Panc1 (cell line): ENCODE measurements around the gene AQP1. TPM values are rescaled to one million over a fixed set of nuclear protein-coding genes. Genes with fewer than 3 reads are reported as not detected.

Experiments used
- ATAC-seq: fragments of 200-7000 bp; cut with Tn5 transposase; 2 replicates; pipeline ENCODE4 v1.9.1; 2020; ENCODE audit warnings: mild to moderate bottlenecking, moderate library complexity
- BruUV-seq: library from RNA; stranded (reverse); fragments of 400-500 nt; replicated peaks from 2 replicates; lab custom pipeline; 2021; lab: Mats Ljungman, UMichigan
- CTCF ChIA-PET: fragments of 300-600 bp; sonication (Branson Sonifier 250); formaldehyde crosslinking; loops from one replicate; lab custom pipeline; 2022; ENCODE audit warnings: antibody characterized with exemption; lab: Charles Lee
- POLR2A ChIA-PET: fragments of 300-600 bp; sonication (Branson Sonifier 250); formaldehyde crosslinking; loops from one replicate; lab custom pipeline; 2022; ENCODE audit warnings: antibody characterized with exemption; lab: Charles Lee
- DNase-seq: peaks from one replicate; pipeline ENCODE4 v3.0.0-alpha.2; 2010; ENCODE audit warnings: low read depth, low spot score
- H3K27ac ChIP-seq: 2 replicates; pipeline ENCODE4 v1.5.1; 2011; ENCODE audit warnings: mild to moderate bottlenecking, low read length, inconsistent platforms
- H3K27me3 ChIP-seq: fragments of 200-500 bp; sonication (Bioruptor generic); 2 replicates; pipeline ENCODE4 v1.6.0; 2014; ENCODE audit warnings: low read length, inconsistent platforms; ENCODE audit not compliant: control insufficient read depth, insufficient read depth
- H3K36me3 ChIP-seq: fragments of 200-500 bp; sonication (Bioruptor generic); 2 replicates; pipeline ENCODE4 v1.5.1; 2014; ENCODE audit warnings: inconsistent platforms, mild to moderate bottlenecking, low read length, moderate library complexity; ENCODE audit not compliant: control insufficient read depth, insufficient read depth
- H3K4me1 ChIP-seq: 2 replicates; pipeline ENCODE4 v1.5.1; 2011; ENCODE audit warnings: inconsistent platforms, mild to moderate bottlenecking, low read length, moderate library complexity; ENCODE audit not compliant: control insufficient read depth, insufficient read depth
- H3K4me3 ChIP-seq, 2 experiments: 2 replicates each; pipeline ENCODE4 v1.5.1; 2011 to 2012; ENCODE audit warnings: low read depth in 2 of 2, low read length in 2 of 2, mild to moderate bottlenecking in 2 of 2, inconsistent platforms in 1 of 2, moderate library complexity in 1 of 2
- H3K9me3 ChIP-seq: fragments of 200-500 bp; sonication (Bioruptor generic); 2 replicates; pipeline ENCODE4 v1.5.1; 2014; ENCODE audit warnings: low read depth, mild to moderate bottlenecking, inconsistent platforms, low read length, moderate library complexity; ENCODE audit not compliant: control insufficient read depth, insufficient read depth
- POLR2AphosphoS5 ChIP-seq: IDR thresholded peaks from 2 replicates; pipeline ENCODE4 v1.6.1; 2012; ENCODE audit warnings: mild to moderate bottlenecking, low read depth, low read length, moderate library complexity
- SIN3A ChIP-seq: IDR thresholded peaks from 2 replicates; pipeline ENCODE4 v1.6.1; 2012; ENCODE audit warnings: low read depth, mild to moderate bottlenecking, low read length, moderate library complexity, borderline replicate concordance; ENCODE audit not compliant: insufficient read depth
- TCF7L2 ChIP-seq: IDR thresholded peaks from 2 replicates; pipeline ENCODE4 v1.6.1; 2011; ENCODE audit warnings: mild to moderate bottlenecking, low read depth, low read length, inconsistent platforms
- in situ Hi-C: cut with HindIII; loops from 2 replicates; pipeline ENCODE4 v1.10.0; 2016; ENCODE audit warnings: low sequenced_read_pairs, low pct_unique_long_range_greater_than_20kb
- intact Hi-C: fragments of 100-400 bp; cut with micrococcal nuclease; formaldehyde crosslinking; loops from one replicate; pipeline ENCODE4 v1.10.0; 2022; ENCODE audit not compliant: unreplicated experiment
- total RNA-seq: library from RNA; stranded (reverse); gene quantifications from one replicate; pipeline ENCODE4 v1.2.1, GENCODE V29; 2021; ENCODE audit not compliant: unreplicated experiment
- TF ChIP-seq, protein P1 (sequence below), 2 experiments: IDR thresholded peaks; 2 replicates each; pipeline ENCODE4 v1.6.1; 2011 to 2012; ENCODE audit warnings: low read depth in 2 of 2, control low read depth in 1 of 2, low read length in 1 of 2, mild to moderate bottlenecking in 1 of 2, moderate library complexity in 1 of 2; ENCODE audit not compliant: insufficient read depth in 1 of 2
- TF ChIP-seq, protein P2 (sequence below): fragments of 450-650 bp; IDR thresholded peaks from 2 replicates; pipeline ENCODE4 v1.5.1; 2017; ENCODE audit warnings: mild to moderate bottlenecking

AQP1 gene
- total RNA-seq, 1 experiment from 2014 or later: 0.57 TPM

DNA sequence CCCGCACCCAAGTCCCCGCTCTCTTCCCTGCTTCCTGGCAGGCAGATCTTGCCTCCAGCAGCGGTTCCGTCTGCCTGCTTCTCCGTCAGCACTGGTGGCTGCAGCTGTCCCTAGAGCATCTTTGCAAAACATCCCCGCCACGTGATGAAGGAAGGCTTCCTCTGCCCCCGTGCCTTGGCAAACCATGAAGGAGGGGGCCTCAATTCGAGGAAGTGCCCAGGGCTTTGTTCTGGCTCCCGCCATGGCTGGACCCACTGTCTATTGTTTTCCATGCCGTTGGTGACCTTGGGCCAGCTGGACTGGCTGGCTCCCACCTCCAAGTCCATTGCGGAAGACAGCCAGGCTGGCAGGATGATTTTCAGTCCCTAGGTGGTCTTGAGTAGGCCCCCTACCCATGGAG is 13.2 kb upstream of the AQP1 start:
- H3K4me3 ChIP-seq: no peak overlapping the region
- ChIA-PET POLR2A (no interaction called here), CTCF (interaction anchor here (1.0 to 1.3 kb wide), 2 partner anchors 9 to 26 kb away, joined by 4 to 9 read pairs; no protein-coding TSS in a partner anchor)
- no peak for ATAC-seq
- TF ChIP-seq, protein P1, sequence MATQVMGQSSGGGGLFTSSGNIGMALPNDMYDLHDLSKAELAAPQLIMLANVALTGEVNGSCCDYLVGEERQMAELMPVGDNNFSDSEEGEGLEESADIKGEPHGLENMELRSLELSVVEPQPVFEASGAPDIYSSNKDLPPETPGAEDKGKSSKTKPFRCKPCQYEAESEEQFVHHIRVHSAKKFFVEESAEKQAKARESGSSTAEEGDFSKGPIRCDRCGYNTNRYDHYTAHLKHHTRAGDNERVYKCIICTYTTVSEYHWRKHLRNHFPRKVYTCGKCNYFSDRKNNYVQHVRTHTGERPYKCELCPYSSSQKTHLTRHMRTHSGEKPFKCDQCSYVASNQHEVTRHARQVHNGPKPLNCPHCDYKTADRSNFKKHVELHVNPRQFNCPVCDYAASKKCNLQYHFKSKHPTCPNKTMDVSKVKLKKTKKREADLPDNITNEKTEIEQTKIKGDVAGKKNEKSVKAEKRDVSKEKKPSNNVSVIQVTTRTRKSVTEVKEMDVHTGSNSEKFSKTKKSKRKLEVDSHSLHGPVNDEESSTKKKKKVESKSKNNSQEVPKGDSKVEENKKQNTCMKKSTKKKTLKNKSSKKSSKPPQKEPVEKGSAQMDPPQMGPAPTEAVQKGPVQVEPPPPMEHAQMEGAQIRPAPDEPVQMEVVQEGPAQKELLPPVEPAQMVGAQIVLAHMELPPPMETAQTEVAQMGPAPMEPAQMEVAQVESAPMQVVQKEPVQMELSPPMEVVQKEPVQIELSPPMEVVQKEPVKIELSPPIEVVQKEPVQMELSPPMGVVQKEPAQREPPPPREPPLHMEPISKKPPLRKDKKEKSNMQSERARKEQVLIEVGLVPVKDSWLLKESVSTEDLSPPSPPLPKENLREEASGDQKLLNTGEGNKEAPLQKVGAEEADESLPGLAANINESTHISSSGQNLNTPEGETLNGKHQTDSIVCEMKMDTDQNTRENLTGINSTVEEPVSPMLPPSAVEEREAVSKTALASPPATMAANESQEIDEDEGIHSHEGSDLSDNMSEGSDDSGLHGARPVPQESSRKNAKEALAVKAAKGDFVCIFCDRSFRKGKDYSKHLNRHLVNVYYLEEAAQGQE (IDR thresholded peaks at IDR 0.05; ENCODE audit: insufficient read depth in 1 of 2, low read depth in 2 of 2, low read length in 1 of 2): no peak
- no peak for TF ChIP-seq SIN3A
- no peak for TF ChIP-seq POLR2AphosphoS5
- TF ChIP-seq, protein P2, sequence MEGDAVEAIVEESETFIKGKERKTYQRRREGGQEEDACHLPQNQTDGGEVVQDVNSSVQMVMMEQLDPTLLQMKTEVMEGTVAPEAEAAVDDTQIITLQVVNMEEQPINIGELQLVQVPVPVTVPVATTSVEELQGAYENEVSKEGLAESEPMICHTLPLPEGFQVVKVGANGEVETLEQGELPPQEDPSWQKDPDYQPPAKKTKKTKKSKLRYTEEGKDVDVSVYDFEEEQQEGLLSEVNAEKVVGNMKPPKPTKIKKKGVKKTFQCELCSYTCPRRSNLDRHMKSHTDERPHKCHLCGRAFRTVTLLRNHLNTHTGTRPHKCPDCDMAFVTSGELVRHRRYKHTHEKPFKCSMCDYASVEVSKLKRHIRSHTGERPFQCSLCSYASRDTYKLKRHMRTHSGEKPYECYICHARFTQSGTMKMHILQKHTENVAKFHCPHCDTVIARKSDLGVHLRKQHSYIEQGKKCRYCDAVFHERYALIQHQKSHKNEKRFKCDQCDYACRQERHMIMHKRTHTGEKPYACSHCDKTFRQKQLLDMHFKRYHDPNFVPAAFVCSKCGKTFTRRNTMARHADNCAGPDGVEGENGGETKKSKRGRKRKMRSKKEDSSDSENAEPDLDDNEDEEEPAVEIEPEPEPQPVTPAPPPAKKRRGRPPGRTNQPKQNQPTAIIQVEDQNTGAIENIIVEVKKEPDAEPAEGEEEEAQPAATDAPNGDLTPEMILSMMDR: no peak
- TF ChIP-seq TCF7L2: no peak
- intact Hi-C loops: no loop called here
- no peaks in the 10 kb centered on the region for H3K9me3 ChIP-seq
- no peaks in the 10 kb centered on the region for H3K36me3 ChIP-seq
- no TSS peak for BruUV-seq
- no peak for DNase-seq
- peaks cover 13% of the 10 kb centered on the region for H3K4me1 ChIP-seq
- H3K27ac ChIP-seq: no peak overlapping the region
- no peaks in the 10 kb centered on the region for H3K27me3 ChIP-seq
- in situ Hi-C loops: no loop called here

DNA sequence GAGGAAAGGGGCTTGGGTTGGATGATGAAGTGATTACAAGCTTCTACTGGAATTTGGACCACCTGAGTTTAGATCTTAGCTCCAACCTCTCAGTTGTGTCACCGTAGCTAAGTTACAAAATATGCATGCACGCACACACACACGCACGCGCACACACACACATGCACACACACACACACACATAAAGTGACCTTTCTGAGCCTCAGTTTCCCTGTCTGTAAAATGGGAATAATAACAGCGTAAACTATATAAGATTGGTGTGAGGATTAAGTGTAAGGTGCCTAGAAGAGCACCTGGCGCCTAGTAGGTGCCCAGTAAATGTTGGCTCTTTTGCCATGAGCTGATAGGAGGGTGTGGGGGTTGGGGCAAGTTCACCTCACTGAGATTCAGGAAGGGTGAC is 12.6 kb upstream of the AQP1 start:
- ChIA-PET CTCF (no interaction called here), POLR2A (interaction anchor here (0.6 kb wide), 1 partner anchor 619 kb away, joined by 4 read pairs; no protein-coding TSS in a partner anchor)
- ATAC-seq: no peak
- intact Hi-C loops: no loop called here
- in situ Hi-C loops: no loop called here
- Histone ChIP-seq H3K27ac (no peak overlapping the region), H3K4me1 (peaks cover 10% of the 10 kb centered on the region), H3K4me3 (no peak overlapping the region), H3K9me3 (no peaks in the 10 kb centered on the region), H3K36me3 (no peaks in the 10 kb centered on the region), H3K27me3 (no peaks in the 10 kb centered on the region)
- no peak for DNase-seq
- BruUV-seq: no TSS peak
- TF ChIP-seq POLR2AphosphoS5 (no peak), TCF7L2 (no peak), SIN3A (no peak)
- TF ChIP-seq, protein P1 (IDR thresholded peaks at IDR 0.05; ENCODE audit: insufficient read depth in 1 of 2, low read depth in 2 of 2, low read length in 1 of 2): no peak
- TF ChIP-seq, protein P2: no peak
